NOMO-1 treated with dmso at 0.1 percent for 144 hours (cell line): ENCODE measurements around the gene LOC101059915.
"Not testable (repeated sequence)": the region's sequence is repeated elsewhere in the genome, so short reads cannot be mapped to it uniquely, and the experiment has no call there.

Source experiments
- DNase-seq: peaks from one replicate; lab custom pipeline; 2025; ENCODE audit not compliant: unreplicated experiment; lab: John Stamatoyannopoulos, UW

Gene LOC101059915

DNA sequence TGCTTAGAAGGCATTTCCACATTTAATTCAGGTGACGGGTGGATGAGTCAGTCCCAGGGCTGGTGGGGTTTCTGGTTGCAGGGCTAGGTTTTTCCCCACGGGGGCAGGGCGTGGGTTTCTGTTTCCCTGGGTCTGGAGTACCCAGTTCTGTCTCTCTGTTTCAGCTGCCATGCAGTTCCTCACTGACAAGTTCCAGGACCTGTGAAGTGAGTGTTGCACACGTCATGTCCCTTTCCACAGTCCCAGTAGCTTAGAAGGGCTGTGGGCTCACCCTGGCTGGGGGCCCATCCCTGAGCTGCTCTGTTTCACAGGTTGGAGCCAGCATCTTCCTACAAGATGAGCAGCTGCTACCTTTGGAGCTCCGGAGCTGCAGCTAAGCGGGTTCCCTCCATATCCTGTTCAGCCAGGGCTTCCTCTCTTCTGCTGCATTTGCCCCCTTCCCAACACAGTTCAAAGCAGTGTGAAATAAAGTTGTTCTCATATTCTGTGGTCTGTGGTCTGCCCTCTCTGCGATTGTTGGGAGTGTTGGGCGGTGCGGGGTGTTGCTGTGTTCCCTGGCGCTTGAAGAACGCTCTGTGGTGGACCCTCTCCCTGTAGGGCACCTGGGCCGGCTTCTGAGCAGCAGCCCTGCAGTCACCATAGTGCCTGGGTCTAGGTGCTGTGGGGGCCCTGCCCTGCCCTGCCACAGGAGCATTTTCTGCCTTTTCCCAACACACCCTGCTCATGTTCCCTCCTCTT is 3.9 kb downstream of the LOC101059915 start:
- DNase-seq, result no peak

DNA sequence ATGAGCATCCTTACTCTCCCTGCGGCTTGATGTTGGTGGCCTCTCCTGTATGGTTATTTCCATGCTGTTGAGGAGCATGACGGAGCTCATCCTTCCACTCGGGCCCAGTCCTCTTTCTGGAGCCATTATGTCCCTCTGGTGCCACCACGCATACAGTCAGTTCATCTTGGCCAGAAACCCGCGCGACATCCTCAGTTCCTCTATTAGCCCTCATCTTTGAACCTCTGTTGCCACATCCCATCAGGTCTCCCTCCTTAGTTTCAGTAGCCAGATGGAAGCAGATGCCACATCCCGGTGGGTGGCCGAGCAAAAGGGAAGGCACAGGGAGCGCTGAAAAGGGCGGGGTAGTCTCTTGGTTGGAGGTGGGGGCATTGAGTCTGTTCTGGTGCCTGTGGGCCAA is 4.6 kb downstream of the LOC101059915 start:
- DNase-seq, result no peak

GRCh38 chrX:71675636-71676035 is 8.3 kb downstream of the LOC101059915 start:
- not testable (repeated sequence) for DNase-seq

GRCh38 chrX:71676068-71676795 is 8.9 kb downstream of the LOC101059915 start:
- not testable (repeated sequence) for DNase-seq

GRCh38 chrX:71677195-71677594 is 9.8 kb downstream of the LOC101059915 start:
- DNase-seq, result not testable (repeated sequence)

- DNase-seq, result no peak
These were observed 12.3 kb downstream of the LOC101059915 start for GRCh38 chrX:71679575-71680207.

DNA sequence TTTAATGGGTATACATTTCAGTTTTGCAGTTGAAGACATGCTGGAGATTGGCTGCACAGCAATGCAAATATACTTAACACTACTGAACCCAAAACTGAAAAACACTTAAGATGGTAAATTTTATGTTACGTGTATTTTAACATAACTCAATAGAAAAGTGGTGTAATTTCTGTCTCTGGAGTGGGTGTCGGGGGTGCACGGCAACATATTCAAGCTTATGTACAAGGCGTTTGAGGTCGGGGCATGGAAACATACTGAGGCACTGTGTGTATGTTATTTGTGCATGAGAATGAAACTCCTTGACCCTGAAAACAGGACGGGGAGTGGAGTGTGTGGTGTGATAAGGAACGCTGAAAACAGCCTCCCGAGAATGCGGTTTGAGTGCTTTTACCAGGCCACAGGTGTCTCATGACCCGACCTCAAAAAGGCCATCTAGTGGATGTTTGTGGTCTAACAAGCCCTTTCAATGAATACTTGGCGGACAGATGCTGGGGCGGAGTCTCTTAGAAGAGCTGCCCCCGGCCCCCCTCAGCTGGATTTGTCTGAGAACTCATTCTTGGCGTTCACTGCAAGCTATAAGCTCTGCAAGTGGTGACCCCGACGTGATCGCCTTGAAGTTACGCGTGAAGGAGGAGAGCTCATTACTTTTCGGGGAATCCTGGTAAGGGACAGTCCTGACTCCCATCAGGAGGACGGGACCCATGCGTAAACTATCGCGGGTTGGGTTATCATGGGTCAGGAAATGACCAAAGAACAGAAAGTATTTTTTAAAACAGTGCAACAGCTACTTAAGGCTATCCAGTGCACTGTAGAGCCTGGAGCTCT is 29.5 kb downstream of the LOC101059915 start:
- not testable (repeated sequence) for DNase-seq

DNA sequence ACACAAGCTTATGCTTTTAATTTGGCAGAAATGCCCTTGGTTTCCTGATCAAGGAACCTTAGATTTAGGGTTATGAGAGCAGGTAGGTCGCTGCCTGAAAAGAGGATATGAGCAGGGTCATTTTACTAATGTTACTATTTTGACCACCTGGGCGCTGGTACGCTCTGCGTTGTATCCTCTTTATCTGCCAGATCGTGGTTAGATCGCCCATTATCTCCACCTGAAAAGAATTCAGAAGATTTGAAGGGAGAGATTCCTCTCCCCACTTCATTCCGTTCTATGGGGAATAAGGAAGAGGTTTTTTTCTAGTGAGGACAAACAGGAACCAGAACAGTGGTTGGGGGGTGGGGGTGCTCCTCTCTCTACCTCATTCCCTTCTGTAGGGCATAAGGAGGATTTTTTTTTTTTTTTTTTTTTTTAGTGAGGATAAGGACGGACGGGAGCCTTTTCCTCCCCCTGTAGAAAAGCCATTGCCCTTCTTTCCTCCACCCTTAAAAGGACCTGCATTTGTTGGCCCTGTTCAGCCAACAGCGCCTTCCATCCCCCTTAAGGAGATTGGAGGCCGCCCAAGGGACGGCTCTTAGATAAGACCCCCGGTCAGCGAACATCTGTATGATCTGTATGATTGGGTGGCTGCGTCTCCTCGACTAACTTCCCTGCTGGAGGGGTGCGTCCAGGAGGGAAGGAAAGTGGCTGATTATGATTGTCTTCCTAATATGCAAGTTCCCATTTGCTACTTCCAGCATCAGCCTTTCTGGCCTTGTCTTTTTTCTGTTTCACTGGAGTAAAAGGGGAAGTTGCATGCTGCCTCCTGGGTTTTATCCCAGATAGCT is 30.3 kb downstream of the LOC101059915 start:
- DNase-seq, result not testable (repeated sequence)

- DNase-seq, result not testable (repeated sequence)
These were observed 31.1 kb downstream of the LOC101059915 start for GRCh38 chrX:71698299-71699022.

- not testable (repeated sequence) for DNase-seq
These were observed 31.6 kb downstream of the LOC101059915 start for GRCh38 chrX:71699023-71699344.

- not testable (repeated sequence) for DNase-seq
These were observed 35.5 kb downstream of the LOC101059915 start for GRCh38 chrX:71702853-71703252.

- not testable (repeated sequence) for DNase-seq
These were observed 46.7 kb downstream of the LOC101059915 start for GRCh38 chrX:71714064-71714463.

- not testable (repeated sequence) for DNase-seq
These were observed 48.2 kb downstream of the LOC101059915 start for GRCh38 chrX:71715551-71715950.

DNA sequence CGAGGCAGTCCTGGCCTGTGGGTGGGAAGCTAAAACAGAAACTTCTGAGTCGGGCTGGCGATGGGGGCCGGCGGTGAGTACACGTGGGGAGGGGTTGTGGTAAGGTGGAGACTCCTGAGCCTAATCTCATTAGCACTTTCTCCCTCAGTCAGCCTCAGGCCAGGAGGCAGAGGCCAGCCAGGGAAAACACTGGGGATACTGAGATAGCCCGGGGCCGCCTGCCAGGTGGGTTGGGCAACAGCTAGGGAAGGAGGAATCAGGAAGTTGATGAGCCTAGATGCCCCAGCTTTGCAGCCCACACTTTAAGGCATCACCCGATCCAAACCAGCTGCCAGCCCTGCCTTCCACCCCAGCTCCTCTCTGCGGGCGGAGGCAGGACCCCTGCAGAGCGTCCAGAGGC is 49.0 kb downstream of the LOC101059915 start:
- DNase-seq, result not testable (repeated sequence)

GRCh38 chrX:71718185-71718584 is 50.8 kb downstream of the LOC101059915 start, which contains the start of gene CXorf49:
Gene CXorf49 (minus strand): TSS chrX:71718285. CDS start chrX:71718151, 134 bp downstream.
- not testable (repeated sequence) for DNase-seq

DNA sequence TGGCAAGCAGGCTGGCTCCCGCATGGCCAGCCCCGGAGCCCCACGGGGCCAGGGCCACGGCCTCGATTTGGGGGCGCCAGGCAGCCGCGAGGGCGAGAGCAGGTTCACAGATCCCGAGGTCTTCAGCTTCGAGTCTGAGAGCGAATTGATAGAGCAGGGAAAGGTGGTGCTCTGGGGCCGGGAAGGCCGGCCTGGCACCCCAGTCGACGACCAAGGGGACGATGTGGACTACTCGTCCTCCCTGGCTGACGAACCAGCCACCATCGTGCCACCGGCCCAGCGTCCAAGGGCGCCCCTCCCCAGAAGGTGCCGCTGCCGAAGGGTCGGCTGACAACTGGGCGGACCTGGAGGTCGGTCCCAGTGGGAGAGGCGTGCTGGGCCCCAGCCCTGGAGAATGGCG is 51.8 kb downstream of the LOC101059915 start:
- not testable (repeated sequence) for DNase-seq

- DNase-seq, result not testable (repeated sequence)
These were observed 53.0 kb downstream of the LOC101059915 start for GRCh38 chrX:71720289-71720886.
